GM19238 (cell line): ENCODE results near the gene LEKR1.
"Not testable (repeated sequence)": the region's sequence is repeated elsewhere in the genome, so short reads cannot be mapped to it uniquely, and the experiment has no call there.

Experiments
- DNase-seq: peaks from one replicate; pipeline ENCODE4 v3.0.0; 2011; ENCODE audit warnings: low spot score; ENCODE audit not compliant: insufficient read length

The LEKR1 gene

DNA sequence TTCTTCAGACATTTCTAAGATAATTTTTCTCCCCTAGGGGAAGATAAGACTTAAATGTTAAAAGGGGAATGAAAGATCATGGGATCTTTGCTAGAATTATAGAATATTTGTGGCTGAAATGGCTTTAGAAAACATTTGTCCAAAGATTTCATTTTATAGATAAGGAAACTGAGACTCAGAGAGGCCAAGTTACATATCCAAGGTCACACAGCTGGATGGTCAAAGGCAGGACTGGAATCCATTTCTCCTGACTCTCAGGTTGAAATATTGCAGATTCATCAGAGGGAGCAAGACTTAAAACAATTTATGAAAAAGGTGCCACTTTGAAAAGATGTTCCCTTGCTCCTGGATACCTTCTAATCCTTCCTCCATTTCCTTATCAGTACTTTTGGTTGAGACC is 19.5 kb upstream of the LEKR1 start:
- no peak for DNase-seq

DNA sequence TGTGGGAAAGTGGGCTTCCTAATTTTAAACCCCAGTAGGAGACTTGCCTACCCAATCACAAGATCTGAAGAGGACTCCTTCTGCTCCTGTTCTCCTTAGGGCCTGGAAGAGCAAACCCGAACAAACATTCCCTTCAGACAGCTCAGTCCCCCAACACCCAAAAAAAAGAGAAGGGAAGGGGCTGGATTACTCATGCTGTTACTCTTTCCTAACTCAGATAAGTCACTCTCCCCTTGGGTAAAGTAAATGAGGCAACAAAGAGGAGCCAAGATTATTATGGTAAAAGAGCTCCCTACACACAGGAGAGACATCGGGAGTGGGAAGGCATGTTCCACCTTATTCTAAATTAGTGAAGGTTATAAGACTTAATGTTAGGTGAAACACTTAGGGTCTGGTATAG is 18.1 kb upstream of the LEKR1 start:
- DNase-seq, result no peak

DNA sequence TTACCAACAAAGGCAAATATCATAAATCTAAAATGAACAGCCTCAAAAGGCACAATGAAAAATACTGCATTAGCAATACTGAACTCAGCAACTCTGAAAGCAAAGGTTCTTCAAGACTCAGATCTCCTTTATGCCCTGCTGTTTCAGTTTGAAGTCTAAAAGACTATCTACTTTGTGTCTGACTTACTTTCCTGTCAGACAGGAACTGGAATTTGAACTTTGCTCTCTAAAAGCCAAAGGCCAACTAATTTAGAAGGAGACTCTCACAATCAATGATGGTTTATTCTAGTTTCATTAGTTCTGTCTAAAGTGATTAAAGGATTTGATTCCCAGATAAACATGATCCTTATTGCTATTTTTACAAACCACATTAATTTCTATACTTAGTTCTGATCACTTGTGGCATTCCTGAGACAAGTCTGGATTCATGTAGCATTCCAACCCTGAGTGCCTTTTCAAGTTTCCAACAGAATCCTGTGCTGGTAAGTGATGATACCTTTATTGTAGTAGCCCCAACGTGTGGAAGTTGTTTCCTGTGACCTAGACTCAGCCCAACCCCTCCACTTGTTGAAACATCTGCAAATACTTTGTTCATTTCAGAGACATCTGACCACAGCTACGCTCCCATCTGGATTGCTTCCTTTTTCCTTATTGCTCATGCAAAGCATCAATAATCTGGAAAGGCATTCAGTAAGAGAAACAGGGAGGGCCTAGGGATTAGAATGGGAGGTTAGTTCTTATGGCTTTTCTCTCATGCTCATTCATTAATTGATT is 14.9 kb upstream of the LEKR1 start:
- no peak for DNase-seq

DNA sequence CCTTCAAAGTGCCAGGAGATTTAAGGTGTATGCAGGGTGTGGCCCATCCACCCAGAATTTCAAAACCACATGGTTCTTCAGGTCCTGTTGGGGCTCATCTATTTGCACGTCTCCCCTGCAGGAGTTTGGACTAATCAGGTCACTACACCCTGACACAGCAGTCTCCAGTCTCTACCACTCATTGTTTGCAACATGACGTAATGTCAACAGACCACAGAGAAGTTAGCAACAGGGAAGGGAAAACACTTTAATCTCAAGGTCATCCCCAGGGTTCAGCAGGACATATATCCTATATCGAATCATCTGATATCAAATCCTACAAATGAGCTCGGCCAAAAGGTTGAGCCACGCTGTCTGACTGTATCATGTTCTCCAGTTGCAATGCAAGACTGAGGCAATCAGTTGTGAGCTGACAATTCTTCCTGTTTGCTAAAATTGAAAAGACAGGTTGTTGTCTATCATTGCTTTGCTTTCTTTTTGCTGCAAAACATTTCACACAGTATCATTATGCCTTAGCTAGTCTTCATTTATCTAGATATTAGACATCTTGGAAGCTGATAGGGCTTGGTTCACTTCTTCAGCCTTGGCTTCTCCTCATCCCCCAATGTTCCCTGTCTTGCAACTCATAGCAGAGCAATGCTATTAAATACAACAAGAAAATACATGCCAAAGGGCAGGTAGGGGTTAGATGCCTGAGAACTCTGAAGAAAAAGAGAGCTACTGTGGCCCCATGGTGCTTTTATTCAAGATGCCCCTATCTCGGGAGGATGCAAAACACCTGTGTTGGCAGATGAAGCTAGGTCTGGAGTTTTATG is 13.4 kb upstream of the LEKR1 start:
- DNase-seq, result no peak

DNA sequence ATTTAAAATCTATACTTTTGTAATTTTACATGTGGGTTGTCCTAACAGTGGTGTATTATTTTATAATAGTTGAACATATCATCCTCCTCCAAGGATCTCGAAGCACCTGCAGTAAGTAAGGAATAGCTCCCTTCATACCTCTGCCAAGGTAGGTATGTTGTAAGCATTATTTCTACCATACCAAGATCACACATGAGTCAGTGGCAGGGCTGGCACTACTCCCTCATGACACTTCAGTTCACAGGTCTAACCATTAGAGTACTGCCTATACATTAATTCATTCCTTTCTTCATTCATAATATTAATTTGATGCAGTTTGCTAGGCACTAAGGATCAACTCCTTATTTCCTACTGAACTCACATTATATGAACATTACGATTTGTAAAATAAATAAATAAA is 11.9 kb upstream of the LEKR1 start:
- DNase-seq, result no peak

DNA sequence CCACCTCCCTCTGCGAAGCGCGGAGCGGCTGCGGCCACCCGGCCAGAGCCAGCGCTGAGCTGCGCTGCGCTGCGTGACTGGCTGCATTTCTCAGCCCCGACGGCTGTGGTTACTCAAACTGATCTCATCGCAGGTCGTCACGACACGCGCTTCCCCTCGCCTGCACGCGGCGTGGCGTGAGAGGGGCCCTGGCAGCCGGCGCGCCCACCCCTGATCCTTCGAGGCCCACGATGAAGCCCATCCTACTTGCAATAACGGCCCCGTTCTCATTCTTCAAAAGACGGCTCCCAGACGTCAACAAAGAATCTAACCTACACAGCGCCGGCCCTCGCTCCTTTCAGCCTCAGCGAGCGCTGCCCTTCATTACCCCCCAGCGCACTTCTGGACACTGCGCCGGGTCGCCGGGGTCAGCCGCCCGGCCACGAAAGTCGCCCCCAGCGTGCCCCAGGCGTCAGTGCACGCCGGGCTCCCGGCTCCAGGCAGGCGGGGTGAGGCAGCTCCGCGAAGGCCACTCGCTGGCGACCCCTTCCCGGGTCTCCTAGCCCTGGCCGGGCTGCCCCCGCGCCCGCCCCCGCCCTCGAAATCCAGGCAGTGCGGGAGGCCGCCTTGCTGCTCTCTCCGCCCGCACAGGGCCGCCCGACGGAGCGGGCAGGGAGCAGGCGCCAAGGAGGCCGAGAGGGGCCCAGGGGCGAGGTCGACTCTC is 9.9 kb upstream of the LEKR1 start:
- DNase-seq, result peak; percentile 16

DNA sequence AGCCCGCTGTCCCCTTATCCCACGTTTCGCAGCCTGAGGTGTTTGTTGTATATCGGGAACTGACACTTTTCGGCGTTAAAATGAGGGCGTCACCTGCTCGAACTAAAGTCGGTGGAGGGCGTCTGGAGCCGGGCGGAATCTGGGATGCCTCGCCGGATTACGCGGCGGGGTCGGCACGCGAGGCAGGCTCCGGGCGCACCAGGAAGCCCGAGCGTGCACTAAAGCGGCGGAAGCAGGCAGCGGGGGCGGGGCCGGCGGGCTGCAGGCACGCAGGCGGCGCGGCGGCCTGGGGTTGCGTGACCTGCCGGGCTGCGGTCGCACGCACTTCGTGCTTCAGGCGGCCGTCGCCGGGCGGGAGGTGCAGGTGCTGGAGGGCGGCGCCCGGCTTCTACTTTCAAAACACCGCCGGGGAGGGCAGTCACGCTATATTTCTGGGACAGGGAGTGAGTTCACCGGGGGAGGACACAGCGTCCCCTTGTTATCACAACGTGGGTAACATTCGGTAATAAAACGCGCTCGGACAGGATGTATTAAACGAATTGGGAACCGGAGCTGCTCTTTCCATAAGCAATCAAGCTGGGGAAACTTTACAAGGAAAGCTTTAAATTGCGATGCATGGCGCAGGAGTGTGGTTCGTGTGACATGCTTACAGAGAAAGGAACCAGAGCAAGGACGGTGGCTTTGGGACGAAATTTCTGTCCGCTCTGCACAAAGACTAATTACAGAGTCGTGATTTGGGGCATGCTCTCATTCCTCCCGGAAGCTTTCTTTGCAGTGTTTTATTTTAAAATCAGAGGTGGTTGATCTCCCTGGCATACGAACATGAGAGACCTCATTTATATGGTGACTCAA is 9.1 kb upstream of the LEKR1 start:
- DNase-seq, result peak; percentile 69

DNA sequence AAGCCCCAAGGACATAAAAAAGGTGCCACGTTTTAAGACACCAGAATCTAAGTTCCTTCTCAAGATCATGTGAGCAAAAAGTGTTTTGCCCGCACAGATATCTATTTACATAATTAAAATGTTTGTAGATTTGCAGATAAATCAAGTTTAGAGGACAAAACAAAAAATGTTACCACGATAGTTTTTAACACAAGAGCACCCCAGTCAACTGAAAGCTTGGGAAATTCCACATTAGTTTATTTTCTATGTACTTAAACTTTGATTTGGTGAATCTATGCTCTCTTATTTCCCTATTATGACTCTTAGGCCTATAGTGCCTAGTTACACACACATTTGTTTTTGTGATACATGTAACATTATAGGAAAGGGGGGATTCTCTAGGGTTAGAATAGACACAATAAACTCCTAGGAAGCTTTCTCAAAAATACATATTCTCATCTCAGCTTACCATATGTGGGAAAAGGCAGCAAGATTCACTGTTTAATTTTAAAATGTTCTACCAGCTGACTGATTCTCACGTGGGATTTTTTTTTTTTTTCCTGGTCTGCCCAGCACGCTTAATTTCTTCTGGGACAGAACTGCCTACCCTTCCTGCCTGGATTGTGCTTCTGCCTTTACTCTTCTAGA is 8.4 kb upstream of the LEKR1 start:
- DNase-seq, result no peak

DNA sequence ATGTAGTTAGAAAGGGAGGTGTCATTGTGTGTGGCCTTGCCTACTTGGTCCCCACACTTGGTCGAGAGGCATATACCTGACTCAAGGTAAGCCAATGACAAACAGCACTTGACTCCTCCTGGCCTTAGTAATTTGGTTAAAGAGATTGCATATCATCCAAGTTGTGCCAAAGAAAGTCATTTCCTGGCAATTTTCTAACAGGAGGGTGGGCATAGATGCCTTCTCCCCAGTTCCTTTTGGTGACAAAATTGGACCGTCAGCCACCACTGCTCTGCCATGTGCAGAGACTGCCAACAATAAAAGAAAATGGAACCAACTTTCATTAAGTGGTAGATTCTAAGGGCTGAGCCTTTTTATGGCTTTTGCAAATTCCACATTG is 7.9 kb upstream of the LEKR1 start:
- DNase-seq, result no peak

DNA sequence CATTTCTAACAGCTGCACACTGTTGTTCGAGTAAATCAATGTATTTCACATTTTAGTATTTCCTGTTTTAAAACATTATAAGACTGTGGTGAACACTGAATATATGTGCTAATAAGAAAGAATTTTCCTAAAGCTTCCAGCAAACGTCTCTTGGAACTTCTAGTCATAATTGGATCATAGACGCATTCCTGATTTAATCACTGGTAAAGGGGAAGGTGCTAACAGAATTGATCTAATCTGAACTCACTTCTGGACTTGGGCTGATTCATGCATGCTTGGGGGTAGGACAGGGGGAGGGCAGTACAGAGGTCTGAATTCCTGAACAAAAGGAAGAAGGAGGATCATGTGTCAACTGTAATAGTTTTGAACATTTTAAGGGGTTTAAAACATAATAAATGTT is 7.3 kb upstream of the LEKR1 start:
- DNase-seq, result no peak

DNA sequence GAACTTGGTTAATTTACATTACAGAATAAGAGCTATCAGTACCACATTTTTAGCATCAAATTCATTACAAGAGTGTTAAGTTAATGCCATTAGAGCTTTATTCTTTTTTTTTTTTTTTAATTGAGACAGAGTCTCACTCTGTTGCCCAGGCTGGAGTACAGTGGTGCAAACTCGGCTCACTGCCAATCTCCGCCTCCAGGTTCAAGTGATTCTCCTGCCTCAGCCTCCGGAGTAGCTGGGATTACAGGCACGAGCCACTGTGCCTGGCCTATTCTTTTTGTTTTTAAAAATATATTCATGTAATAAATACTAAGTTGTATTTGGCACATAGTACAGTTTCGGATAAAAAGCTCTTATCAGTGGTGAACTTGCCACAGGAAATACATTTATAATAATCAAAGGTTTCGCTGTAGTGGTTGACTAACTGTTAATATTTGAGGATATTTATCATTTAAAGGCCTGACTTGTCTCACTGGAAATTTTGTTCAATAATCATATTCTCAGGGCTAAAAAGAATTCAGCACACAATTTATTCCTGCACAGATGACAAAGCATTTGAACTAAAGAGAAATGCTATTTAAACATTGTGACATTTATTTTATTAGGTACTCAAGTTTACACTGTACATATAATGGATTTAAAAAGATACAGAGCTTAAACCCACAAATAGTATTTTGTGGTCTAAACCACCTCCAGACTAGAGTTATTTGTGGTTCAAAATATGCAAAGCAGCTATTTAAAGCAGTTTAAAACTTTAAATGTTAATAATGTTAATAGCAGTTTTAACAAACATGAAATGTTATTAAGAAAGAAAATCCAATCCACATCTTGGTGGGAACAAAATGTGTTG is 6.1 kb upstream of the LEKR1 start:
- no peak for DNase-seq

DNA sequence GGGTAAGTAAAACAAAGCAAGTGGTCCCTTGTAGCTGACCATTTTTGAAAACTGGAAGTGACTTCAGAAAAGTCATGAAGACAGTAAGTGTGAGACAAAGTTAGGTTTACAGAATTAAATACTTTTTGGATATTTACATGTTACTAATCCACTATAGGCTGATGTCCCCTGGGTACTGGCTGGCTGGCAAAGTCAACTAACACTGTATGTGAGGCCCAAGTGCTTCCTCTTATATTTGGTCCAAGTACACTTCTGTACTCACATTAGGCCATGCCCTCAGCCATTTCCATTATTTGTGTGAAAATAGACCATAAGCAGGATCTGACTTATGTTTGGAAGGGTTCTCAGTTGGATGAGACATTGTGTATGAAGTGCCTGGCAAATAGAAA is 5.5 kb upstream of the LEKR1 start:
- no peak for DNase-seq

DNA sequence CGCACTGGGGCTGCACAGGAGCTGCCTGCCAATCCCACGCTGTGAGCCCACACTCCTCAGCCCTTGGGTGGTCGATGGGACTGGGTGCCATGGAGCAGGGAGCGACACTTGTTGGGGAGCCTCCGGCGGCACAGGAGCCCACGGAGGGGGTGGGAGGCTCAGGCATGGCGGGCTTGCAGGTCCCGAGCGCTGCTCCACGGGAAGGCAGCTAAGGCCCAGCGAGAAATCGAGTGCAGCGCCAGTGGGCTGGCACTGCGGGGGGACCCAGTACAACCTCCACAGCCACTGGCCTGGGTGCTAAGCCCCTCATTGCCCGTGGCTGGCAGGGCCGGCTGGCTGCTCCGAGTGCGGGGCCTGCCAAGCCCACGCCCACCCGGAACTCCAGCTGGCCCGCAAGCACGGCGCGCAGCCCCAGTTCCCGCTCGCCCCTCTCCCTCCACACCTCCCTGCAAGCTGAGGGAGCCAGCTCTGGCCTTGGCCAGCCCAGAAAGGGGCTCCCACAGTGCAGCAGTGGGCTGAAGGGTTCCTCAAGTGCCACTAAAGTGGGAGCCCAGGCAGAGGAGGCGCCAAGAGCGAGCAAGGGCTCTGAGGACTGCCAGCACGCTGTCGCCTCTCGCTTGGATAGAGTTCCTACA is 3.4 kb upstream of the LEKR1 start:
- DNase-seq, result not testable (repeated sequence)

DNA sequence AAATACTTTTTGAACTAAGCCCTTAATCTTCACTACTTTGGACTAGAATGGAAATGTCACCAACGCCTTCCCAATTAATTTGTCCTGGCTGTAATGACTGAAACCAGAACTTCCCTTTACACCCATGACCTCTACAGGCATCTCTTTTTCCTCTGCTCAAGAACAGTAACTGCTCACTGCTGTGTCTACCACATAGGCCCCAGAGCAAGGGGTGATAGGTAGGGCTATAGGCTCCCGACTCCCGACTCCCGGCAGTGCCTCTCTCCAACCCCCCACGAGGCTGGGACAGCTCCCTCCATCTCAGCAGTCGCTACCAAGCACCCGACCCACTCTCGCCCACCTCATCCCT is 384 bp upstream of the LEKR1 start:
- no peak for DNase-seq

DNA sequence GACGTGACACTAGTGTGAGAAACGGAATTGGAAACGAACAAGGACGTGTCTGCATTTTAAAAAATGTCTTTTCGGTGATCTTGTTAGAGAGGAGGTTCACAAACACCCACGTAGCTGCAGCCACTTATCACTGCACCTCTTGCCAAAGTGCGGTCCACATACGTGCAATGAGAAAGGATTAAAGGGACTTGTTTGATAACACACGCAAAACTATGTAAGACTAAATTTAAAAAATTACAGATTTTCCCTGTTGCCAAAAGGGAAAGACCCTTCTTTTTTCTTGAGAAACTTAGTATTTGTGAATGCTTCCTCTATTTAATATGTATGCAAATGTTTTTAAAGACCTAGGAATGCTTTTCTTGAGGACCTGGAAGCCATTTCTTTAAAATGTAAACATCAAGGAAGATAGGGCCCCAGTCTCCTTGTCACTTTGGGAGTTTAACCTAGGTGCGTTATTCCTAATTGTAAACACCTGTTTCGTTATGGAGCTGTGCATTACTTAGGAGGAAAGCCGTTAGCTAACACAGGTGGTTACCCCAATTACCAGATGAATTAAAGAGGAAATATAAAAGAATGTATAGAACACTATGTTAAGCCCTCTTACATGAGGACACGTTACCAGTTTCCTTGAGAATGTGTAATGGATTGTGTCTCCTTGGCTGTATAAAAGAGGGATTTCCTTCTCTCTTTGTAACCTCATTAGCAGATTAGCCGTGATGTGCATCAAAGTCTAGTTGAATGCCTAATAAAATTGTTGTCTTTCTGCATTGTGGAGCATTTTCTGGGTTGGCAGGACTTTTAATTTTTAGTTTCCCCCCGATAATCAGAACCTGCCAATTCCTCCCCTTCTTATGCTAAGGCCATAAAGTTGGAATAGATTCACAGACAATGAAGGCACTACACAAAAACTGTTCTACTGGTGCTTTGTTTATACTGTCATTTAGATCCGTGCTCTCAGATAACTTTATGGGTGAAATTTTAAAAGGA is 1.0 kb downstream of the LEKR1 start:
- DNase-seq, result no peak

DNA sequence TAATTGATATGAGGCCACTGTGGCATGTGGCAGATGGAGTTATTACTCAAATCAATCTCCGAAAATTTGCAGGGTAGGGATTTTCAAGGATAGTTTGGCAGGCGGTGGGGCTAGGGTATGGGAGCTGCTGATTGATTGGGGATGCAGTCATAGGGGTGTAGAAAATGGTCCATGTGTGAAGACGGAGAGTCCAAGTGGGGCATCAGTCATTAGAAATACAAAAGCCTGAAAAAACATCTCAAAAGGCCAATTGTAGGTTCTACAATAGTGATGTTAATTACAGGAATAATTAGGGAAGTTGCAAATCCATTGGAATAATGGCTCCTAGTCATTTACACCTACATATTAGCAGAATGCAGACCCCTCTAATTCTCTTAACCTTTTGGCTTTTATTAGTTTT is 4.9 kb downstream of the LEKR1 start:
- no peak for DNase-seq

DNA sequence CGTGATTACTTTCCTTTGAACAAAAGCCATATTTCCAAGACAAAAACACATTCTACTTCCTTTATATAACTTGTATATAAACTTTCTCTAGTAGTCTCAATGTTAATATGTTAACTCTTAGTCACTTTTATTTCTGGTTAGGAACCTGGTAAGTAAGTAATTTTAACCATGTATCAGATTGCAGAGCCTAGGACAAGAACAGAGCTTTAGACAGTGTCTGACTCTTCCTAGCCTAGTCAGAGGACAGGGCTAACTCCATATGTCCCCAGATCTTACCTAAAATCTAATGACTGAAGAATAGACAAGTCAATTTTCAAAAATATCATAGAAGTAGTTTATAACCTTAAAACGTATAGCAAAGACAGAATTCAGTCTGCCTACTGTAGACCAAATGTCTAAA is 8.3 kb downstream of the LEKR1 start:
- DNase-seq, result no peak

DNA sequence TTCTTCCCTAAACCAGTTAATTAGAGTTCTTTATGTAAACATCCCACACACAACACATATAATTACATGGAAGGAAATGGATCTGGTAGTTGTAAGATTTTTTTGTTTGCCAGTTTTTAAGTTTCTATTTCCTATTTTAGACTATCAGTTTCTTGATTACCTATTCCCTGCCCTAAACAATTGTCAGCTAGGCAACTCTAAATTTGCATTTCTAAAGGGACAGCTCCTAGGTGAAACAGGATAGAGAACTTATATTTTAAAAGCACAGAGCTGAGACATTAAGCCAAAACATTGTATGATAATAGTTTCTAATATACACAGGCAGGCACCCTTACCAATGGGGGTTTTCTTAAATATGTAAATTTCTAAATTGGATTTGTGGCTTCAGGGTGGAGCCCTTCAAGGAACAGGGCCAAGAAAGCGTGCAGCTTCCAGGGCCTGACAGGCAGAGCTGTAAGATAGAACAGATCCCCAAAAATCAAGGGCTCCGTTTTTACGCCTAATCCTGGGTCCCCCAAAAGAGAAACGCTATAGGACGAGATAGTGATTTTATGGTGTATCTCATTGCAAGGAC is 8.9 kb downstream of the LEKR1 start:
- no peak for DNase-seq
